Stimulated activated CD4-positive, alpha-beta T cell treated with anti-CD3 and anti-CD28 coated beads, TNF-alpha, amount 100 ng/mL, for 1 hour (primary cell): Measurements from ENCODE around the gene SOX4.

Source experiments
- DNase-seq, 3 donors: peaks; one replicate each; pipeline ENCODE4 v3.0.0-alpha.2; 2020; ENCODE audit warnings: low read depth in 3 of 3, low spot score in 1 of 3

SOX4 gene

GRCh38 chr6:21593927-21594415 is 420 bp downstream of the SOX4 start:
- no peak for DNase-seq

DNA sequence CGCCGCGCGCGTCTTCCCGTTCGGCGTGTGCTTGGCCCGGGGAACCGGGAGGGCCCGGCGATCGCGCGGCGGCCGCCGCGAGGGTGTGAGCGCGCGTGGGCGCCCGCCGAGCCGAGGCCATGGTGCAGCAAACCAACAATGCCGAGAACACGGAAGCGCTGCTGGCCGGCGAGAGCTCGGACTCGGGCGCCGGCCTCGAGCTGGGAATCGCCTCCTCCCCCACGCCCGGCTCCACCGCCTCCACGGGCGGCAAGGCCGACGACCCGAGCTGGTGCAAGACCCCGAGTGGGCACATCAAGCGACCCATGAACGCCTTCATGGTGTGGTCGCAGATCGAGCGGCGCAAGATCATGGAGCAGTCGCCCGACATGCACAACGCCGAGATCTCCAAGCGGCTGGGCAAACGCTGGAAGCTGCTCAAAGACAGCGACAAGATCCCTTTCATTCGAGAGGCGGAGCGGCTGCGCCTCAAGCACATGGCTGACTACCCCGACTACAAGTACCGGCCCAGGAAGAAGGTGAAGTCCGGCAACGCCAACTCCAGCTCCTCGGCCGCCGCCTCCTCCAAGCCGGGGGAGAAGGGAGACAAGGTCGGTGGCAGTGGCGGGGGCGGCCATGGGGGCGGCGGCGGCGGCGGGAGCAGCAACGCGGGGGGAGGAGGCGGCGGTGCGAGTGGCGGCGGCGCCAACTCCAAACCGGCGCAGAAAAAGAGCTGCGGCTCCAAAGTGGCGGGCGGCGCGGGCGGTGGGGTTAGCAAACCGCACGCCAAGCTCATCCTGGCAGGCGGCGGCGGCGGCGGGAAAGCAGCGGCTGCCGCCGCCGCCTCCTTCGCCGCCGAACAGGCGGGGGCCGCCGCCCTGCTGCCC is 1.1 kb downstream of the SOX4 start:
- DNase-seq = peak in 1 of 3 donors; percentile 17

GRCh38 chr6:21595285-21596144 is 2.0 kb downstream of the SOX4 start:
- DNase-seq = no peak

DNA sequence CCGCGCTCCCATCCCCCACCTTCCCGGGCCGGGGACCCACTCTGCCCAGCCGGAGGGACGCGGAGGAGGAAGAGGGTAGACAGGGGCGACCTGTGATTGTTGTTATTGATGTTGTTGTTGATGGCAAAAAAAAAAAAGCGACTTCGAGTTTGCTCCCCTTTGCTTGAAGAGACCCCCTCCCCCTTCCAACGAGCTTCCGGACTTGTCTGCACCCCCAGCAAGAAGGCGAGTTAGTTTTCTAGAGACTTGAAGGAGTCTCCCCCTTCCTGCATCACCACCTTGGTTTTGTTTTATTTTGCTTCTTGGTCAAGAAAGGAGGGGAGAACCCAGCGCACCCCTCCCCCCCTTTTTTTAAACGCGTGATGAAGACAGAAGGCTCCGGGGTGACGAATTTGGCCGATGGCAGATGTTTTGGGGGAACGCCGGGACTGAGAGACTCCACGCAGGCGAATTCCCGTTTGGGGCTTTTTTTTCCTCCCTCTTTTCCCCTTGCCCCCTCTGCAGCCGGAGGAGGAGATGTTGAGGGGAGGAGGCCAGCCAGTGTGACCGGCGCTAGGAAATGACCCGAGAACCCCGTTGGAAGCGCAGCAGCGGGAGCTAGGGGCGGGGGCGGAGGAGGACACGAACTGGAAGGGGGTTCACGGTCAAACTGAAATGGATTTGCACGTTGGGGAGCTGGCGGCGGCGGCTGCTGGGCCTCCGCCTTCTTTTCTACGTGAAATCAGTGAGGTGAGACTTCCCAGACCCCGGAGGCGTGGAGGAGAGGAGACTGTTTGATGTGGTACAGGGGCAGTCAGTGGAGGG is 2.8 kb downstream of the SOX4 start:
- DNase-seq = no peak

- DNase-seq = no peak
These were observed 3.6 kb downstream of the SOX4 start for GRCh38 chr6:21596949-21597682.

DNA sequence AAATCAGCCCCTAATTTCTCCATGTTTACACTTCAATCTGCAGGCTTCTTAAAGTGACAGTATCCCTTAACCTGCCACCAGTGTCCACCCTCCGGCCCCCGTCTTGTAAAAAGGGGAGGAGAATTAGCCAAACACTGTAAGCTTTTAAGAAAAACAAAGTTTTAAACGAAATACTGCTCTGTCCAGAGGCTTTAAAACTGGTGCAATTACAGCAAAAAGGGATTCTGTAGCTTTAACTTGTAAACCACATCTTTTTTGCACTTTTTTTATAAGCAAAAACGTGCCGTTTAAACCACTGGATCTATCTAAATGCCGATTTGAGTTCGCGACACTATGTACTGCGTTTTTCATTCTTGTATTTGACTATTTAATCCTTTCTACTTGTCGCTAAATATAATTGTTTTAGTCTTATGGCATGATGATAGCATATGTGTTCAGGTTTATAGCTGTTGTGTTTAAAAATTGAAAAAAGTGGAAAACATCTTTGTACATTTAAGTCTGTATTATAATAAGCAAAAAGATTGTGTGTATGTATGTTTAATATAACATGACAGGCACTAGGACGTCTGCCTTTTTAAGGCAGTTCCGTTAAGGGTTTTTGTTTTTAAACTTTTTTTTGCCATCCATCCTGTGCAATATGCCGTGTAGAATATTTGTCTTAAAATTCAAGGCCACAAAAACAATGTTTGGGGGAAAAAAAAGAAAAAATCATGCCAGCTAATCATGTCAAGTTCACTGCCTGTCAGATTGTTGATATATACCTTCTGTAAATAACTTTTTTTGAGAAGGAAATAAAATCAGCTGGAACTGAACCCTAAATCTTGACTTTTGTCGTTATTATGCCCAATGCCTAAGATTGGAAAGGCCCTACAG is 4.5 kb downstream of the SOX4 start:
- DNase-seq = no peak

- no peak for DNase-seq
These were observed 5.1 kb downstream of the SOX4 start for GRCh38 chr6:21598674-21599023.

DNA sequence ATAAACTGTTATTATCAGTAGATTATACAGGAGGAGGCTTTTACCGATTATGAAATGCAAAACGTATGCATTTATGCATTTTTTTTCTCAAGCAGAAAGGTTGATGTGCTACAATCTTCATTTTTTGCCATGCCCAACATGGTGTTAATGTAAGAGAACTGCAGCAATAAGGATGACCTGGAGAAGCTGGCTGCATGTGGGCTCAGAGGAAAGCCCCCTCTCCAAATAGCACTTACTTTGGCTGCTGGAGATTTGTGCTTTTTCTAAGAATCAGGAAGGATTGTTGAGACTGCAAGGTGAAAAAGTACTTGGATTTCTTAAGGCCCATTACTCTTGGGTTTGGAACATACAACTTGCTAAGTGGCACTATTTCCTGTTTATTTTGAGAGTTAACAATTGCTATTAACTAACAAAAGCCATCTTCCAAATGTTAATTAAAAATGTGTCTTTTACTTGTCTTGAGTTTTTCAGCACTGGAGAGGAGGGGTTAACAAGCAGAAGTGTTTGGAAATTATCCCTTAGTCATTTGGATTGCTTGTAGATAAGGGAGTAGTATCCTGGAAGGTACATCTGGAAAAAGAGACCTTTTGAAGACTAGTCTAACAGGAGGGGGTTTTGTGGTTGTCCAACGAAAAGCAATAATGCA is 5.6 kb downstream of the SOX4 start:
- no peak for DNase-seq

DNA sequence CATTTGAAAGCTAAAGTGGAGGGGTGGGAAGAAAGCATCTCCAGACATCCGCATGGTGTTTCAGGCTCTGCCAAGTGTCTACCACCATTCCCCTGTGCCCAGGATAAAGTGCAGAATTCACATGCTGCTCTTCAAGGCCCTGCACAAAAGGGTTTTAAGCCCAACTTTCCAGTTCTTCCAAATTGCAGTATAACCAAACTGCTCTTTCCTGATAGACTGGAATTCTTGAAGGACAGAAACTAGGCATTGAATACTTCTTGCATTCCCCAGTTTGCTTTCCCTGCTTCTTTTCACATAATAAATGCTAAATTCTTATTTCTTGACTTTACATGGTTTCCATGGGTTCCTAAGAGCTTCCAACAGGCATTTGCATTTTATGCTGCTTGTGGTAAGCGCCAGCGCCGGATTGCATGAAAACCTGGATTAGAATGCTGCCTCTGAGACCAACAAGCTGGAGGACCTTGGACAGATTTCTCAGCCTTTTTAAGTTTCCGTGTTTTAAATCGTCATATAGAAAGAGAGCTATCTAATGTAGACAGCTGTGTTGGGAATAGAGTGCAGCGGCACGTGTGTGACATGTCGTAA is 7.9 kb downstream of the SOX4 start:
- DNase-seq = no peak

DNA sequence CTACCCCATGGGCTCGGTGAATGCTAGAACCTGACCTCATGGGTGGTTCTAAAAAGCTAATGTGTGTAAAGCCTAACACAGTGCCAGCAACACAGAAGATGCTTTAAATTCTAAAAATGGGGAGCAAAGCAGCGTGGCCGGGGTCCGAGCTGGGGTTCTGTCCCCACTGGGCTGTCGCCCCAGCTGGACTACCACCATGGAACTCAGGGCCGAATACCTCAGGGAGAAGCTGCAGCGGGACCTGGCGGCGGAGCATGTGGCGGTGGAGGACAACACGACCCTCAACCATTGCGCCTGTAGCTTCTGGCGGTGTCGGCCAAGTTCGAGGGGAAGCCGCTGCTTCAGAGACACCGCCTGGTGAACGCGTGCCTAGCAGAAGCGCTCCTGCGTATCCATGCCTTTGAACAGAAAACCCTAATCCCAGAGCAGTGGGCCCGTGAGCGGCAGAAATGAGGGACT is 8.4 kb downstream of the SOX4 start:
- DNase-seq = no peak

GRCh38 chr6:21603082-21603952 is 9.8 kb downstream of the SOX4 start:
- DNase-seq = no peak

DNA sequence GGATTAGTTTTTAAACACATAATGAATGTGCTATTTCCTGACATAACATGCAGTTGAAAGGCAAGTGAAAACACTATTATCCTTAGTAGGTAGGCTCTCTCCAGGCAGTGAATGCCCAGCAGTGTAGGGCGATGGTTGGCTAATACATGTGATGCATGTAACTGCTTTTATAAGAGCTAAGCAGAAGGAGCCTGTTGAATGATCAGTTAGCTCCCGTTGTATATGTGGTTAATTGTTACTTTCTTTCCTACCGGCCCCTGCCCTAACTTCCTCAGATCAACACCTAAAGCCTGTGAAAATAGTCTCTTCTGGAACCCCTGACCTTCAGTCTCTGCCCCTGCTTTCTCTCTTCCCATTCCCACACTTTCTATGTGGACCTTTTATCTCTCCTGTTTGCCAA is 10.5 kb downstream of the SOX4 start:
- no peak for DNase-seq

- DNase-seq = no peak
These were observed 11.6 kb downstream of the SOX4 start for GRCh38 chr6:21605166-21605565.

DNA sequence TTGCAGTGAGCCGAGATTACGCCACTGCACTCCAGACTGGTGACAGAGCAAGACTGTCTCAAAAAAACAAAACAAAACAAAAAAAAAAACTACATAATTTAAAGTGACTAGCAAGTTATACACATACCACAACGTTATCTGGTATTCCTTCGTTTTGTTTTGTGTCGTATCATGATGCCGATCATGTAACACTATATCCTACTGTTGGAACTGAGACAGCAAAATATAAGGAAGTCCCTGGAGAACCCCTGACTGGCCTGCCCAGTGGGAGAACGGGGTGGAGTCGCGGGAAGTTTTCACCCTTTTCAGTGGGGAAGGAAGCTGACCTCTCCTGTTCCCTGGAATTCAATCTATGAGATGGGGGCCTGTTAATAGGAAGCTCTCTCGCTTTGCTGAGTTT is 15.1 kb downstream of the SOX4 start:
- no peak for DNase-seq

DNA sequence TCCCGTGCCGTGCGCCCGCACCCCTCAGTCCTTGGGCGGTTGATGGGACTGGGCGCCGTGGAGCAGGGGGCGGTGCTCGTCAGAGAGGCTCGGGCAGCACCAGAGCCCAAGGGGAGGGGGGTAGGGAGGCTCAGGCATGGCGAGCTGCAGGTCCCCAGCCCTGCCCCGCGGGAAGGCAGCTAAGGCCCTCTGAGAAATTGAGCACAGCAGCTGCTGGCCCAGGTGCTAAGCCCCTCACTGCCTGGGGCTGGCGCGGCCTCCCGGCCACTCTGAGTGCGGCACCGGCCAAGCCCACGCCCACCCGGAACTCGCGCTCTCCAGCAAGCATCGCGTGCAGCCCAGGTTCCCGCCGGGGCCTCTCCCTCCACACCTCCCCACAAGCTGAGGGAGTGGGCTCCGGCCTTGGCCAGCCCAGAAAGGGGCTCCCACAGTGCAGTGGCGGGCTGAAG is 16.4 kb downstream of the SOX4 start:
- DNase-seq = no peak

DNA sequence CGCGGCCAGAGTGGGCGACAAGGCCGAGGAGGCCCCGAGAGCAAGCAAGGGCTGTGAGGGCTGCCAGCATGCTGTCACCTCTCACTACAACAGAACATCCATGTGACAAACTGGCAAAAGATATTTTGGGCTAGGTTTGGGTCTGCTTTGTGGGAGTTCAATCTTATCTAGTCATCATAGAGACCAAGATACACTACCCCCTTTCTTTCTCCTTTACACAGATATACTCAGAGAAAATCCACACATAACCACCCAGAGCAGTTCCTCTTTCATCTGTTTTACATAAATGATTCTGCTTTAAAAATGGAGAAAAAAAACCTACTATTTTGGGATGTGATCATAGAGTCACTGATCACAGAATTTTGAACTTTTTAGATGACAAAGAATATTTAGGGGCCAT is 16.8 kb downstream of the SOX4 start:
- DNase-seq = no peak

- DNase-seq = no peak
These were observed 17.9 kb downstream of the SOX4 start for GRCh38 chr6:21611485-21611884.
